Measurements from ENCODE around the gene TLL2. TPM values are rescaled to one million over a fixed set of nuclear protein-coding genes. Genes with fewer than 3 reads are reported as not detected.

Gene TLL2
- 0.63 TPM for total RNA-seq

GRCh38 chr10:96513698-96514561, at the start of gene TLL2:
Gene TLL2, minus strand, starts transcription at chr10:96513926. Its CDS starts 241 bp downstream, at chr10:96513685.

GRCh38 chr10:96358851-96359540, 154.7 kb downstream of the TLL2 start, which contains the start of gene OPALIN:
Gene OPALIN, minus strand, starts transcription at chr10:96359002. Its CDS starts 106 bp downstream, at chr10:96358896.

Other genes with a start within 250 kb of the TLL2 start
- gene BLNK, start 242.4 kb downstream of the TLL2 start, total RNA-seq: 1.3 TPM
- not detected for gene DNTT, start 209.5 kb downstream of the TLL2 start, total RNA-seq
- gene OPALIN, start 154.9 kb downstream of the TLL2 start, total RNA-seq: not detected
- gene TM9SF3, start 73.1 kb upstream of the TLL2 start, total RNA-seq: 106 TPM
- gene PIK3AP1, start 206.6 kb upstream of the TLL2 start, total RNA-seq: 3.1 TPM